Uterus (tissue), 2 donors: ENCODE data around the gene ANKRD11.

Source experiments
- CTCF ChIP-seq, 4 experiments: fragments of 200-600 bp in 2 of 4; fragments of 450-650 bp in 2 of 4; sonication (generic) in 2 of 4; IDR thresholded peaks; one replicate each; pipeline ENCODE4 v1.5.1; 2016 to 2019; ENCODE audit warnings: antibody characterized with exemption in 4 of 4, mild to moderate bottlenecking in 2 of 4, moderate library complexity in 1 of 4
- POLR2A ChIP-seq, 2 donors: fragments of 450-650 bp; IDR thresholded peaks; one replicate each; pipeline ENCODE4 v1.6.1; 2016; ENCODE audit warnings: antibody characterized with exemption in 2 of 2, mild to moderate bottlenecking in 1 of 2, moderate library complexity in 1 of 2

GRCh38 chr16:89400740-89401139 is 89.6 kb downstream of the ANKRD11 start:
- TF ChIP-seq CTCF (IDR thresholded peaks at IDR 0.05) (no peak), POLR2A (IDR thresholded peaks at IDR 0.05) (no peak)
